Measurements from ENCODE around the gene PRDM12.

- TF ChIP-seq POLR2A (IDR thresholded peaks at IDR 0.05; ENCODE audit: extremely low read depth, insufficient read length) (no peak), MYC (IDR thresholded peaks at IDR 0.05; ENCODE audit: low read depth, low read length) (no peak)
- TF ChIP-seq, protein P1, sequence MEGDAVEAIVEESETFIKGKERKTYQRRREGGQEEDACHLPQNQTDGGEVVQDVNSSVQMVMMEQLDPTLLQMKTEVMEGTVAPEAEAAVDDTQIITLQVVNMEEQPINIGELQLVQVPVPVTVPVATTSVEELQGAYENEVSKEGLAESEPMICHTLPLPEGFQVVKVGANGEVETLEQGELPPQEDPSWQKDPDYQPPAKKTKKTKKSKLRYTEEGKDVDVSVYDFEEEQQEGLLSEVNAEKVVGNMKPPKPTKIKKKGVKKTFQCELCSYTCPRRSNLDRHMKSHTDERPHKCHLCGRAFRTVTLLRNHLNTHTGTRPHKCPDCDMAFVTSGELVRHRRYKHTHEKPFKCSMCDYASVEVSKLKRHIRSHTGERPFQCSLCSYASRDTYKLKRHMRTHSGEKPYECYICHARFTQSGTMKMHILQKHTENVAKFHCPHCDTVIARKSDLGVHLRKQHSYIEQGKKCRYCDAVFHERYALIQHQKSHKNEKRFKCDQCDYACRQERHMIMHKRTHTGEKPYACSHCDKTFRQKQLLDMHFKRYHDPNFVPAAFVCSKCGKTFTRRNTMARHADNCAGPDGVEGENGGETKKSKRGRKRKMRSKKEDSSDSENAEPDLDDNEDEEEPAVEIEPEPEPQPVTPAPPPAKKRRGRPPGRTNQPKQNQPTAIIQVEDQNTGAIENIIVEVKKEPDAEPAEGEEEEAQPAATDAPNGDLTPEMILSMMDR (IDR thresholded peaks at IDR 0.05; ENCODE audit: low read depth, low read length), result no peak
- TF ChIP-seq, protein P2, sequence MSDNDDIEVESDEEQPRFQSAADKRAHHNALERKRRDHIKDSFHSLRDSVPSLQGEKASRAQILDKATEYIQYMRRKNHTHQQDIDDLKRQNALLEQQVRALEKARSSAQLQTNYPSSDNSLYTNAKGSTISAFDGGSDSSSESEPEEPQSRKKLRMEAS (IDR thresholded peaks at IDR 0.05; ENCODE audit: low read depth, low read length), result no peak
Observed at GRCh38 chr9:130670644-130671043, 6.2 kb downstream of the PRDM12 start.

All from NB4 (cell line).